Common myeloid progenitor, CD34-positive (primary cell): ENCODE results near the gene JAKMIP2.

Experiments
- CTCF ChIA-PET: fragments of 350-600 bp; sonication (Branson Sonifier 250); formaldehyde crosslinking; loops from one replicate; lab custom pipeline; 2021; ENCODE audit warnings: antibody characterized with exemption; lab: Charles Lee
- POLR2A ChIA-PET: fragments of 350-600 bp; sonication (Branson Sonifier 250); formaldehyde crosslinking; loops from one replicate; lab custom pipeline; 2021; ENCODE audit warnings: antibody characterized with exemption; lab: Charles Lee
- DNase-seq, 3 donors: peaks; one replicate each; pipeline versions ENCODE4 v3.0.0 to v3.0.0-alpha.2; 2013
- H3K27ac ChIP-seq, 2 experiments: 1 replicate in 1 of 2; 2 replicates in 1 of 2; pipeline ENCODE4 v1.7.0; 2013; ENCODE audit warnings: inconsistent platforms in 2 of 2, low read length in 2 of 2, mild to moderate bottlenecking in 2 of 2, low read depth in 1 of 2, moderate library complexity in 1 of 2; ENCODE audit not compliant: severe bottlenecking in 2 of 2, insufficient read depth in 1 of 2, poor library complexity in 1 of 2
- H3K27me3 ChIP-seq, 5 experiments: replicated peaks in 2 of 5; 1 replicate in 3 of 5; 2 replicates in 2 of 5; pipeline versions ENCODE4 v1.6.1 to v1.7.0; 2013; ENCODE audit warnings: low read length in 4 of 5, mild to moderate bottlenecking in 2 of 5, moderate library complexity in 2 of 5, inconsistent platforms in 1 of 5; ENCODE audit not compliant: insufficient read depth in 5 of 5, control insufficient read depth in 4 of 5
- H3K36me3 ChIP-seq, 4 experiments: 1 replicate in 2 of 4; 2 replicates in 2 of 4; pipeline versions ENCODE4 v1.6.1 to v1.7.0; 2013; ENCODE audit warnings: low read length in 3 of 4, control low read depth in 1 of 4, mild to moderate bottlenecking in 1 of 4; ENCODE audit not compliant: control insufficient read depth in 4 of 4, insufficient read depth in 4 of 4
- H3K4me1 ChIP-seq, 4 experiments: 1 replicate in 3 of 4; 2 replicates in 1 of 4; pipeline versions ENCODE4 v1.6.1 to v1.7.1; 2013; ENCODE audit warnings: low read length in 3 of 4, mild to moderate bottlenecking in 3 of 4, control low read depth in 1 of 4, inconsistent platforms in 1 of 4, moderate library complexity in 1 of 4; ENCODE audit not compliant: control insufficient read depth in 4 of 4, insufficient read depth in 4 of 4; ENCODE audit errors: control extremely low read depth in 1 of 4
- H3K4me3 ChIP-seq, 7 experiments: 1 replicate in 4 of 7; 2 replicates in 3 of 7; pipeline versions ENCODE4 v1.5.1 to v1.7.0; 2013; ENCODE audit warnings: mild to moderate bottlenecking in 7 of 7, low read length in 6 of 7, moderate library complexity in 6 of 7, inconsistent platforms in 2 of 7, low read depth in 2 of 7, control low read depth in 1 of 7; ENCODE audit not compliant: insufficient read depth in 4 of 7, control insufficient read depth in 1 of 7; ENCODE audit errors: extremely low read depth in 1 of 7
- H3K9me3 ChIP-seq, 5 experiments: 1 replicate in 4 of 5; 2 replicates in 1 of 5; pipeline versions ENCODE4 v1.6.1 to v1.7.1; 2013; ENCODE audit warnings: low read length in 4 of 5, mild to moderate bottlenecking in 2 of 5, inconsistent platforms in 1 of 5, low read depth in 1 of 5, moderate library complexity in 1 of 5; ENCODE audit not compliant: control insufficient read depth in 4 of 5, insufficient read depth in 2 of 5; ENCODE audit errors: control extremely low read depth in 1 of 5
- WGBS: methylation state at CpG from one replicate; pipeline ENCODE4 v1.1.5; 2013; ENCODE audit not compliant: insufficient coverage; 5-methylcytosine and 5-hydroxymethylcytosine counted together

The JAKMIP2 gene

DNA sequence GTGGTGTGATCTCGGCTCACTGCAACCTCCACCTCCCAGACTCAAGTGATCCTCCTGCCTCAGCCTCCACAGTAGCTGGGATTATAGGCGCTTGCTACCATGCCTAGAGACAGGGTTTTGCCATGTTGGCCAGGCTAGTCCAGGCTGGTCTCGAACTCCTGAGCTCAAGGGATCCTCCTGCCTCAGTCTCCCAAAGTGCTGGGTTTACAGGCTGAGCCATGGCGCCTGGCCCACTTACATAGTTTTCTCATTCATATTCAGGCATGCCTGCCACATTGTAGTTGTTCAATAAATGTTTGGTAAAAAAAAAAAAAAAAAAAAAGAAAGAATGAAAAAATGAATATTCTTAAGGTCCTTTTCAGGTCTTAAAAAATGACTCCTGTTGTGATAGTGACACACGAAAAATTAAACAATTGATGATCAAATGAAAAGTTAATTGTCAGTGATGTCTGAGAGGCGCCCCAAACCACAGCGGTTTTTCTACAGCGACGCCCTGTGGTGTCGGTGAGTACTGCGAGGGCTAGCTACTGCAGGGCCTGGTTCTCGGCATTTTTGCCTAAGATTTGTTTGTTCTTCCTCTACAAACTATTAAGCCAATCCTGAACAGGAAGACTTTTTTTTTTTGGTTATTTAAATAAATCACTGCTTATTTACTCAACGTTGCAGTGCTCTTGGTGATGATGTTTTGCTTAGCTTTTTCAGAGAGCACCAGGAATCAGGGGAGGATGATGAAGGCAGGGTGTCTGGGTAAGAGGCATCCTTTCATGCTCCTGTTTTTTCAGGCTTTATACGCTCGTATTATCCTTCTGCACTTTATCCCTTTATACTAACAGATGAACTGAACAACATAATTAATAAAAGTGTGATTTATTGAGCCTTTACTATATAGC is 205.6 kb downstream of the JAKMIP2 start:
- ChIA-PET POLR2A (no interaction called here), CTCF (interaction anchor here (0.5 to 3.6 kb wide), 11 partner anchors 8 to 1101 kb away, joined by 3 to 22 read pairs (median 3); no protein-coding TSS in a partner anchor)
- no peaks in the 10 kb centered on the region for H3K4me1 ChIP-seq
- WGBS = 25% methylated on average over 7 of the region's 15 CpGs
- no peak overlapping the region for H3K27ac ChIP-seq
- no peak overlapping the region for H3K4me3 ChIP-seq
- H3K27me3 ChIP-seq = no peaks in the 10 kb centered on the region
- H3K9me3 ChIP-seq = peaks cover 0 to 7% (median 0%) of the 10 kb centered on the region in 5 experiments
- no peaks in the 10 kb centered on the region for H3K36me3 ChIP-seq
- DNase-seq = peak; percentile 32 to 63 (median 58)

DNA sequence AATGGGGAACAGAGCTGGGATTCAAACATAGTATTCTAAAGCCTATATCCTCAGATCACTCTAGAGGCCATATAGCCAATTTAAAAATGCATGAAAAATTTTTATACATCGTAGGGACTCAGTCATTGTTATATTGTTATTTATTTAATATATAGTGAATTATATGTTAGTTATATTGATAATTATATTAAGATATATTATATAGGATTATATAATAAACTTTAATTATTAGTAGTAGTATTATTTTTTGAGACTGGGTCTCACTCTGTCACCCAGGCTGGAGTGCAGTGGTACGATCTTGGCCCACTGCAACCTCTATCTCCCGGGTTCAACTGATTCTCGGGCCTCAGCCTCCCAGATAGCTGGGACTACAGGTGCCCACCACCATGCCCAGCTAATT is 206.9 kb downstream of the JAKMIP2 start:
- H3K27ac ChIP-seq = no peak overlapping the region
- no peaks in the 10 kb centered on the region for H3K27me3 ChIP-seq
- H3K36me3 ChIP-seq = no peaks in the 10 kb centered on the region
- 94% methylated on average over 3 of the region's 4 CpGs for WGBS
- POLR2A ChIA-PET = no interaction called here
- H3K9me3 ChIP-seq = peaks cover 0 to 6% (median 0%) of the 10 kb centered on the region in 5 experiments
- H3K4me3 ChIP-seq = no peak overlapping the region
- DNase-seq = no peak
- H3K4me1 ChIP-seq = no peaks in the 10 kb centered on the region
- CTCF ChIA-PET = interaction anchor here (0.9 to 3.6 kb wide), 9 partner anchors 9 to 351 kb away, joined by 3 to 22 read pairs (median 4); no protein-coding TSS in a partner anchor

DNA sequence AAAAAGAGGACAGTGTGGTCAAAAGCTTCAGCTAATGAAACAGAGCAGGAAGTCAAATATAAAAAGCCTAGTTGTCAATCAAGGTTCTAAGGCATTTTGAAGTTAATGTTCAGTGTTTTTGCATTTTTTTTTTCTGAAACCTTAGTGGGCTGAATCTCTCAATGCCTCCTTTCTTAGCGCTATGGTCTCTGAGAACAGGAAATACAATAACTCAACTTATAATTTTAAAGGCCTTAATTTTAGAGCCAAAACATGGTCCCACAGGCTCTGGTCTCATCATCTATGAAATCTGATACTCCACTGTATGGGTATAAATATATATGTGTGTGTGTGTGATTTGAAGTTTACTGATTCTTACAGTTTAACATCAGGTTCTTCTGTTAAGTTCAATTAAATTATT is 209.3 kb downstream of the JAKMIP2 start:
- H3K27ac ChIP-seq = no peak overlapping the region
- POLR2A ChIA-PET = no interaction called here
- no CpG with 5 or more reads among the region's 1 CpG for WGBS

DNA sequence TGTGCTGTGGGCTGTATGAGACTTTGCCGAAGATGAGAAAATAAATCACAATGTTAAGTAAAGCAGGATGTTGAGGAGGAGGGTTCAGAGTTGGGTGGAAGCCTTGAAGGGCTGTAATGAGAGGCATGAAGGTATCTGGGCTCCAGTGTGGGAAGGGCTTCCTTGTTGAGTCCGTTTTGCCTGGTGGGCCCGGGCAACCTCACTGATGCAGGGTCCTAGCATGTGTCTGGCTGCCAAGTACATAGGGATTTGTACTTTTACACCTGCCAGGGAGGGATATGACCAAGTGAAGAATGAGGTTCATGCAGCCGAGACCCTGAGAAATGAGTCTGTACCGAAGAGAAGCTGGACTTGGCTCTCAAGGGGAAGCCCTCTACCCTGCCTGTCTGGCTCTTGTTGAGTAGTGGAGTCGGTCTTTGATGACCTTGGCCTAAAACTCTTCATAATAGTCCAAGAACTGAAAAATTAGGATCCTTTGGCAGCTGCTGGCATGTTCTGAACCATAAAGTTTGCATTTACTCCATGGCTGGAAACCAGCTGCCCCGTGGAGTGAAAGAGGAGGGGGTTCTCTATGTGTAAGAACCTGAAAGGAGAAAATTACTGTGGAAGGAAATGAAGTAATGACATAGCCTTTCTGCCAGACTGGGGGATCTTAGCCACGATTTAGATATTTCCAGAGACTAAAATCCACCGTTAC is 213.7 kb downstream of the JAKMIP2 start:
- H3K9me3 ChIP-seq = no peaks in the 10 kb centered on the region
- no peaks in the 10 kb centered on the region for H3K36me3 ChIP-seq
- WGBS = 82% methylated on average over 3 of the region's 9 CpGs
- ChIA-PET POLR2A (no interaction called here), CTCF (no interaction called here)
- H3K27ac ChIP-seq = no peak overlapping the region
- no peak for DNase-seq
- no peaks in the 10 kb centered on the region for H3K4me1 ChIP-seq
- no peaks in the 10 kb centered on the region for H3K27me3 ChIP-seq
- H3K4me3 ChIP-seq = no peak overlapping the region

More for the DNA sequence above, 209.3 kb downstream of the JAKMIP2 start:
- Histone ChIP-seq H3K9me3 (no peaks in the 10 kb centered on the region), H3K27me3 (no peaks in the 10 kb centered on the region), H3K36me3 (no peaks in the 10 kb centered on the region), H3K4me3 (no peak overlapping the region), H3K4me1 (no peaks in the 10 kb centered on the region)
- CTCF ChIA-PET = interaction anchor here (0.9 to 2.1 kb wide), 6 partner anchors 9 to 186 kb away, joined by 3 to 7 read pairs (median 3); no protein-coding TSS in a partner anchor
- DNase-seq = no peak

DNA sequence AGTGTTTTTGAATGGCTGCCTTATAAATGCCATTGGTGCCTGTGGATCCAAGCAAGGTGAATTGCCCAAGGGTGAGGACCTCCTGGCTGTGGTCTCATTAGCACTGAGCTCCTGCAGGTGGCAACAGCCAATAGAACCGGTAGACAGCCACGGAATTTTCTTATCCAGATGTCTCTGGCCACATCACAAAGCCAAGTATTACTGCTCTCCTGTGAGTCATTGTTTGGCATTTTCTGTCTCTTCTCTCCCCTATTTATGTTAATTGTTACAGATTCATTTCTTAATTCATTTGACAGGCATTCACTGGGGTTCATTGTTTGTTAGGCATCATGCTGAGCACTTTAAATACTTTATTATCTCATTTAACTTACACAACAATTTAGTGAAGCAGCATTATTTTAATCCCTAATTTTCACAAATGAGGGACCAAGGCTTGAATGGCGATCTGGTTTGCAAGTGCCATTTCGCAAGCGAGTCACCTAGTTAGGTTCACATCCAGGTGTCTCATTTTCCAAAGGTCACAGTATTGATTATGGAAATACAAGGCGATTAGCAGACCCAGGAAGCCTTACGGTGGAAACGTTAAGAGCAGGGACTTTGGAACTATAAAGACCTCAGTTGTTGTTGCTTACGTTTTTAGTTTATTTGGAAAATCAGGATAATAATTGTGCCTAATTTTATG is 214.5 kb downstream of the JAKMIP2 start:
- ChIA-PET POLR2A (no interaction called here), CTCF (no interaction called here)
- DNase-seq = no peak
- no peaks in the 10 kb centered on the region for H3K36me3 ChIP-seq
- no peaks in the 10 kb centered on the region for H3K4me1 ChIP-seq
- H3K4me3 ChIP-seq = no peak overlapping the region
- no peaks in the 10 kb centered on the region for H3K27me3 ChIP-seq
- H3K27ac ChIP-seq = no peak overlapping the region
- no peaks in the 10 kb centered on the region for H3K9me3 ChIP-seq
- WGBS = 97% methylated on average over 7 of the region's 9 CpGs

DNA sequence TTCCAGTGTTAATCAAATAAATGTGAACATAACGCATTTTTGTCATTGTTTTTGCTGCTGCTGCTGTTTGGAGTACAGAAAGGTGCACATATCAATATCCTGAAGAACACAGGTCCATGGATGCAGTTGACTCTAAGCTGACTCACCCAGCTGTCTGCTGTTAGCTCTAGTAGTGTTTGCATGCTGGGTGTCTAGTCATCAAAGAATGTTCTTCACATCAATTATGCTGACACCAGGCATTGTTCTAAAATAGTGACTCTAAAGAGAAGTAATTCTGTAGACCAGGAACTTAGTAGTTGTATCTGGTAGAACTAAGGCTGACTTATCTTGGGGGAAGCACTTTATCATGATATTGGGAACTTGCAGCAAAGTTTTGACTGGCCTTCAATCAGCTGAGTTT is 217.0 kb downstream of the JAKMIP2 start:
- Histone ChIP-seq H3K36me3 (no peaks in the 10 kb centered on the region), H3K9me3 (no peaks in the 10 kb centered on the region), H3K27ac (no peak overlapping the region), H3K27me3 (no peaks in the 10 kb centered on the region), H3K4me3 (no peak overlapping the region), H3K4me1 (no peaks in the 10 kb centered on the region)
- DNase-seq = no peak
- no CpG with 5 or more reads among the region's 1 CpG for WGBS
- CTCF ChIA-PET = no interaction called here
- POLR2A ChIA-PET = no interaction called here
